Measurements from ENCODE around the gene STARD5.
A peak's percentile ranks its signal among the peaks of the same experiment; 100 is the strongest.
"Not testable (repeated sequence)": the region's sequence is repeated elsewhere in the genome, so short reads cannot be mapped to it uniquely, and the experiment has no call there.

The STARD5 gene

GRCh38 chr15:81338170-81339007, 14.4 kb upstream of the STARD5 start:
- no peak overlapping the region for H3K4me3 ChIP-seq (ENCODE audit: low read depth, low read length)
- DNase-seq (ENCODE audit: low read depth) = peak; percentile 90

GRCh38 chr15:81337713-81338157, 13.8 kb upstream of the STARD5 start:
- DNase-seq (ENCODE audit: low read depth) = no peak
- H3K4me3 ChIP-seq (ENCODE audit: low read depth, low read length) = no peak overlapping the region

GRCh38 chr15:81337241-81337640, 13.3 kb upstream of the STARD5 start:
- no peak overlapping the region for H3K4me3 ChIP-seq (ENCODE audit: low read depth, low read length)

GRCh38 chr15:81336568-81336967, 12.6 kb upstream of the STARD5 start:
- H3K4me3 ChIP-seq (ENCODE audit: low read depth, low read length) = no peak overlapping the region
- no peak for DNase-seq (ENCODE audit: low read depth)

More at GRCh38 chr15:81337241-81337640, 13.3 kb upstream of the STARD5 start:
- no peak for DNase-seq (ENCODE audit: low read depth)

- no peak for DNase-seq (ENCODE audit: low read depth)
Observed at GRCh38 chr15:81335631-81336030, 11.7 kb upstream of the STARD5 start.

GRCh38 chr15:81334768-81335435, 11.0 kb upstream of the STARD5 start:
- DNase-seq (ENCODE audit: low read depth) = no peak
- H3K4me3 ChIP-seq (ENCODE audit: low read depth, low read length) = no peak overlapping the region

More at GRCh38 chr15:81335631-81336030, 11.7 kb upstream of the STARD5 start:
- no peak overlapping the region for H3K4me3 ChIP-seq (ENCODE audit: low read depth, low read length)

GRCh38 chr15:81333363-81333762, 9.4 kb upstream of the STARD5 start:
- DNase-seq (ENCODE audit: low read depth) = no peak
- no peak overlapping the region for H3K4me3 ChIP-seq (ENCODE audit: low read depth, low read length)

GRCh38 chr15:81332326-81332725, 8.4 kb upstream of the STARD5 start:
- no peak for DNase-seq (ENCODE audit: low read depth)
- H3K4me3 ChIP-seq (ENCODE audit: low read depth, low read length) = no peak overlapping the region

- no peak overlapping the region for H3K4me3 ChIP-seq (ENCODE audit: low read depth, low read length)
- no peak for DNase-seq (ENCODE audit: low read depth)
Observed at GRCh38 chr15:81331600-81331999, 7.7 kb upstream of the STARD5 start.

GRCh38 chr15:81331141-81331540, 7.2 kb upstream of the STARD5 start:
- not testable (repeated sequence) for H3K4me3 ChIP-seq (ENCODE audit: low read depth, low read length); DNase-seq (ENCODE audit: low read depth)

GRCh38 chr15:81330366-81331090, 6.6 kb upstream of the STARD5 start:
- H3K4me3 ChIP-seq (ENCODE audit: low read depth, low read length) = no peak overlapping the region
- no peak for DNase-seq (ENCODE audit: low read depth)

- DNase-seq (ENCODE audit: low read depth) = no peak
Observed at GRCh38 chr15:81329446-81329845, 5.5 kb upstream of the STARD5 start.

GRCh38 chr15:81327516-81327915, 3.6 kb upstream of the STARD5 start:
- H3K4me3 ChIP-seq (ENCODE audit: low read depth, low read length) = no peak overlapping the region

More at GRCh38 chr15:81329446-81329845, 5.5 kb upstream of the STARD5 start:
- H3K4me3 ChIP-seq (ENCODE audit: low read depth, low read length) = no peak overlapping the region

GRCh38 chr15:81326466-81327212, 2.7 kb upstream of the STARD5 start:
- no peak for DNase-seq (ENCODE audit: low read depth)
- no peak overlapping the region for H3K4me3 ChIP-seq (ENCODE audit: low read depth, low read length)

More at GRCh38 chr15:81327516-81327915, 3.6 kb upstream of the STARD5 start:
- DNase-seq (ENCODE audit: low read depth) = peak; percentile 79

- peak overlapping the region; percentile 72 for H3K4me3 ChIP-seq (ENCODE audit: low read depth, low read length)
- no peak for DNase-seq (ENCODE audit: low read depth)
Observed at GRCh38 chr15:81323559-81323943, 390 bp downstream of the STARD5 start.

GRCh38 chr15:81322676-81323253, 1.2 kb downstream of the STARD5 start:
- H3K4me3 ChIP-seq (ENCODE audit: low read depth, low read length) = peak overlapping the region; percentile 72
- no peak for DNase-seq (ENCODE audit: low read depth)

GRCh38 chr15:81321667-81322066, 2.3 kb downstream of the STARD5 start:
- DNase-seq (ENCODE audit: low read depth) = no peak
- no peak overlapping the region for H3K4me3 ChIP-seq (ENCODE audit: low read depth, low read length)

GRCh38 chr15:81317642-81318017, 6.3 kb downstream of the STARD5 start:
- DNase-seq (ENCODE audit: low read depth) = no peak
- no peak overlapping the region for H3K4me3 ChIP-seq (ENCODE audit: low read depth, low read length)

- DNase-seq (ENCODE audit: low read depth) = no peak
- no peak overlapping the region for H3K4me3 ChIP-seq (ENCODE audit: low read depth, low read length)
Observed at GRCh38 chr15:81316267-81316666, 7.7 kb downstream of the STARD5 start.

All from skeletal muscle cell (primary cell).